ENCODE data around the gene MYRFL. TPM values are rescaled to one million over a fixed set of nuclear protein-coding genes. Genes with fewer than 3 reads are reported as not detected.

MYRFL gene
- total RNA-seq, 1 donor from 2014 or later, result not detected

DNA sequence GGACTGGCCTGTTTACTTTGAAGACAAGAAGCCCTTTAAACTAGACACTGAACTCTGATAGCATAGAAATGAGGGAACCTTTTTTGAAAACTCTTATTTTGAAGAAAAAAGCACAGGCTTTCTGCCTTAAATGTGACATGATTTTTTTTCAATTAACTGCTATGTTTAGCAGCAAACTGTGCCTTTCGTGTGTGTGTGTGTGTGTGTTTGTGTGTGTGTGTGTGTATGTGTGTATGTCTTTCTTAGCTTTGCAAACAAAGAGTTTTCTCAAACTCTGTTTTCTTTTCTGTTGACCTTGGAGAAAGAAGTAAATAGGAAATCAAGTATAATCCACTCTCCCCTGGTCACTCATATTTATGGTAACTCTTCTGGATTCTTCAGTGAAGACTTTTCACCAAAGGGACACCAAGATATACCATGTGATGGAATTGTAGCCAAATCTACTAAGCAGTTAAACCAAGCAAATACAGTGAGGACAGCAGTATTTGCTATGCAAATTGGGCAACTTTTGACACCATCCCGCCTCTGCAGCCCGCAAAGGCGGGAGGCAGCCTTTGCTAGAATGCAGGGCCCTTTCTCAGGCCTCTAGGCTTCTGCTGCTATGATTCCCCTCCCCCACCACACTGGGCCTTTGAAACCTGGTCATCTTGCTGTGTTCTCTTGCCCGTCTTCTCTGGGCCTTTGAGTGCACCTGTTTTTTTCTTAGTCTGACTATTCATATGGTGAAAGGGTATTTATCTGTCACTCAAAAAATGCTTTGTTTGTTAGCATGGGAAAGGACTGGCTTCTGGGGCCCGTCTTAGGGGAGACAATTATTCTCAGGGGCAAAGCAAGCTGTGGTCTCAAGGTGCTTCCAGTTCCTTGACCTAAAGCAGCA is 107.9 kb downstream of the MYRFL start:
- ATAC-seq (ENCODE audit: low read depth), result no peak
- Mint-ChIP-seq H3K4me1 (peaks cover under 1% of the 10 kb centered on the region), H3K36me3 (ENCODE audit: low read depth) (no peaks in the 10 kb centered on the region), H3K4me3 (no peak overlapping the region), H3K27me3 (peaks cover 2% of the 10 kb centered on the region), H3K9me3 (no peaks in the 10 kb centered on the region), H3K27ac (no peak overlapping the region)
- POLR2A ChIA-PET, result no interaction called here
- TF ChIP-seq, protein P1, sequence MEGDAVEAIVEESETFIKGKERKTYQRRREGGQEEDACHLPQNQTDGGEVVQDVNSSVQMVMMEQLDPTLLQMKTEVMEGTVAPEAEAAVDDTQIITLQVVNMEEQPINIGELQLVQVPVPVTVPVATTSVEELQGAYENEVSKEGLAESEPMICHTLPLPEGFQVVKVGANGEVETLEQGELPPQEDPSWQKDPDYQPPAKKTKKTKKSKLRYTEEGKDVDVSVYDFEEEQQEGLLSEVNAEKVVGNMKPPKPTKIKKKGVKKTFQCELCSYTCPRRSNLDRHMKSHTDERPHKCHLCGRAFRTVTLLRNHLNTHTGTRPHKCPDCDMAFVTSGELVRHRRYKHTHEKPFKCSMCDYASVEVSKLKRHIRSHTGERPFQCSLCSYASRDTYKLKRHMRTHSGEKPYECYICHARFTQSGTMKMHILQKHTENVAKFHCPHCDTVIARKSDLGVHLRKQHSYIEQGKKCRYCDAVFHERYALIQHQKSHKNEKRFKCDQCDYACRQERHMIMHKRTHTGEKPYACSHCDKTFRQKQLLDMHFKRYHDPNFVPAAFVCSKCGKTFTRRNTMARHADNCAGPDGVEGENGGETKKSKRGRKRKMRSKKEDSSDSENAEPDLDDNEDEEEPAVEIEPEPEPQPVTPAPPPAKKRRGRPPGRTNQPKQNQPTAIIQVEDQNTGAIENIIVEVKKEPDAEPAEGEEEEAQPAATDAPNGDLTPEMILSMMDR (IDR thresholded peaks at IDR 0.05), result no peak
- intact Hi-C loops (cut with micrococcal nuclease), result no loop called here
- DNase-seq, result no peak
- CTCF ChIA-PET, result no interaction called here

GRCh38 chr12:69934011-69934410 is 109.0 kb downstream of the MYRFL start:
- no peak for ATAC-seq (ENCODE audit: low read depth)
- CTCF ChIA-PET, result no interaction called here
- intact Hi-C loops (cut with micrococcal nuclease), result no loop called here

GRCh38 chr12:69935651-69936100 is 110.6 kb downstream of the MYRFL start:
- POLR2A ChIA-PET, result no interaction called here
- no peak overlapping the region for H3K27ac Mint-ChIP-seq
- no peak overlapping the region for H3K4me3 Mint-ChIP-seq
- no peaks in the 10 kb centered on the region for H3K9me3 Mint-ChIP-seq
- DNase-seq (no peak), ATAC-seq (ENCODE audit: low read depth) (no peak)
- intact Hi-C loops (cut with micrococcal nuclease), result no loop called here
- CTCF ChIA-PET, result no interaction called here
- H3K36me3 Mint-ChIP-seq (ENCODE audit: low read depth), result no peaks in the 10 kb centered on the region
- TF ChIP-seq, protein P1 (IDR thresholded peaks at IDR 0.05), result no peak
- peaks cover 2% of the 10 kb centered on the region for H3K27me3 Mint-ChIP-seq
- no peaks in the 10 kb centered on the region for H3K4me1 Mint-ChIP-seq

More at GRCh38 chr12:69934011-69934410, 109.0 kb downstream of the MYRFL start:
- POLR2A ChIA-PET, result no interaction called here
- Mint-ChIP-seq H3K36me3 (ENCODE audit: low read depth) (no peaks in the 10 kb centered on the region), H3K27me3 (peaks cover 2% of the 10 kb centered on the region), H3K4me1 (no peaks in the 10 kb centered on the region), H3K27ac (no peak overlapping the region), H3K4me3 (no peak overlapping the region), H3K9me3 (no peaks in the 10 kb centered on the region)
- no peak for DNase-seq
- TF ChIP-seq, protein P1 (IDR thresholded peaks at IDR 0.05), result no peak

- H3K27me3 Mint-ChIP-seq, result peaks cover 2% of the 10 kb centered on the region
- no peak overlapping the region for H3K27ac Mint-ChIP-seq
Measured at GRCh38 chr12:69936214-69936731, 111.2 kb downstream of the MYRFL start.

GRCh38 chr12:69936766-69937165 is 111.7 kb downstream of the MYRFL start:
- ChIA-PET POLR2A (no interaction called here), CTCF (no interaction called here)
- no peak for DNase-seq
- intact Hi-C loops (cut with micrococcal nuclease), result no loop called here
- H3K27ac Mint-ChIP-seq, result no peak overlapping the region
- H3K9me3 Mint-ChIP-seq, result no peaks in the 10 kb centered on the region
- TF ChIP-seq, protein P1 (IDR thresholded peaks at IDR 0.05), result no peak
- H3K36me3 Mint-ChIP-seq (ENCODE audit: low read depth), result no peaks in the 10 kb centered on the region
- no peaks in the 10 kb centered on the region for H3K4me1 Mint-ChIP-seq
- no peak for ATAC-seq (ENCODE audit: low read depth)
- peaks cover 2% of the 10 kb centered on the region for H3K27me3 Mint-ChIP-seq
- no peak overlapping the region for H3K4me3 Mint-ChIP-seq

More at GRCh38 chr12:69936214-69936731, 111.2 kb downstream of the MYRFL start:
- no peak for DNase-seq
- TF ChIP-seq, protein P1 (IDR thresholded peaks at IDR 0.05), result no peak
- H3K36me3 Mint-ChIP-seq (ENCODE audit: low read depth), result no peaks in the 10 kb centered on the region
- ATAC-seq (ENCODE audit: low read depth), result no peak
- intact Hi-C loops (cut with micrococcal nuclease), result no loop called here
- no peaks in the 10 kb centered on the region for H3K4me1 Mint-ChIP-seq
- no peaks in the 10 kb centered on the region for H3K9me3 Mint-ChIP-seq
- ChIA-PET CTCF (no interaction called here), POLR2A (no interaction called here)
- H3K4me3 Mint-ChIP-seq, result no peak overlapping the region
